Dedifferentiated amniotic fluid mesenchymal stem cell (primary cell): ENCODE measurements around the gene RPUSD2.

Experiments
- DNase-seq: peaks from one replicate; pipeline ENCODE4 v3.0.0-alpha.2; 2016; ENCODE audit errors: extremely low spot score

RPUSD2 gene

GRCh38 chr15:40618906-40619305 lies 49.8 kb downstream of the RPUSD2 start:
- no peak for DNase-seq

GRCh38 chr15:40623361-40623760 lies 54.3 kb downstream of the RPUSD2 start:
- no peak for DNase-seq
